SH-SY5Y (cell line): ENCODE results near the gene PRRT2.

Experiments used
- GATA2 ChIP-seq: IDR thresholded peaks from 2 replicates; pipeline ENCODE4 v1.6.1; 2011; ENCODE audit warnings: mild to moderate bottlenecking, low read depth, low read length
- GATA3 ChIP-seq: IDR thresholded peaks from 2 replicates; pipeline ENCODE4 v1.6.1; 2011; ENCODE audit warnings: low read depth, mild to moderate bottlenecking, low read length, moderate library complexity

GRCh38 chr16:29857133-29857760 is 45.3 kb downstream of the PRRT2 start:
- no peak for TF ChIP-seq GATA3
- no peak for TF ChIP-seq GATA2
